ENCODE results near the gene MAL. TPM values are rescaled to one million over a fixed set of nuclear protein-coding genes. Genes with fewer than 3 reads are reported as not detected.

Gene MAL
- total RNA-seq, 1 donor from 2014 or later: 187 TPM

DNA sequence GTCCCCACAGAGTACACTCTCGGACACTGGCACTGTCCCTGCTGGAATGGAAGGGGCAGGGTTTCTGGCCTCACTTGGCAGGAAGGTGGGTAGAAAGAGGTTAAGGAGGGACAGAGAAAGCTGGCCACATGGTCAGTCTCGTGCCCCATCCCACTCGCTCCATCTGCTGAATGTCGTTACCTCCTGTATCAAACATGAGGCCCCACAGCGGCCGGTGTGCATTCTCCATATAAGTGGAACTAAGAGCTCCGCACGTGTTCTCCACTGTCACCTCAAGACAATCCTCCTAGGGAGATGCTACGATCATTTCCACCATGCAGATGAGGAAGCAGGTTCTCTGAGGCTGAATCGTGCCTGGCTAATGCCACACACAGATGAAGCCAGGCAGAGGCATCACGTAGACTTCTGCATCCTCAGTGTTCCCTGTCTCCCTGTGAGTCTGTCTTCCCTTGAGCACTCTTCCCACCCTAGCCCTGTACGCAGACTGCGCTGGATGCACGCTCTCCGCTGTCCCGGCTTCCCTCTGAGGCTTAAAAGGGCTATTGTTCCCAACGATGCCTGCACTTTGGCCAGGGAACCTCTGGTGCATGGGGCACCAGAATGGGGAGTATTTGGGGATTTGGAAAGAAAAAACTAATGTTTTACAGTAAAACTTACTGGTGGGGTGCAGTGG, 35.1 kb downstream of the MAL start:
- intact Hi-C loops (cut with micrococcal nuclease): no loop called here

DNA sequence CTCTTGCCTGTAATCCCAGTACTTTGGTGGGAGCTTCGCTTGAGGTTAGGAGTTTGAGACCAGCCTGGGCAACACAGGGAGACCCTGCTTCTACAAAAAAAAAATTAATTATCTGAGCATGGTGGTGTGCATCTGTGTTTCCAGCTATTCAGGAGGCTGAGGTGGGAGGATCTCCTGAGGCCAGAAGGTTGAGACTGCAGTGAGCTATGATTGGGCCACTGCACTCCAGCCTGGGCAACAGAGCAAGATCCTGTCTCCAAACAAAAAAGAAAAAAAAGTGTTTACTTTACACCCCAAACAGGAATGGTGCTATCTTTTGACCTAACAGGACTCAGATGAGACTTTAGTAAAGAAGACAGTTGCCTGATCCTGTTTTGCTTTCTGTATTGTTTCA, 35.6 kb downstream of the MAL start:
- intact Hi-C loops (cut with micrococcal nuclease): no loop called here

DNA sequence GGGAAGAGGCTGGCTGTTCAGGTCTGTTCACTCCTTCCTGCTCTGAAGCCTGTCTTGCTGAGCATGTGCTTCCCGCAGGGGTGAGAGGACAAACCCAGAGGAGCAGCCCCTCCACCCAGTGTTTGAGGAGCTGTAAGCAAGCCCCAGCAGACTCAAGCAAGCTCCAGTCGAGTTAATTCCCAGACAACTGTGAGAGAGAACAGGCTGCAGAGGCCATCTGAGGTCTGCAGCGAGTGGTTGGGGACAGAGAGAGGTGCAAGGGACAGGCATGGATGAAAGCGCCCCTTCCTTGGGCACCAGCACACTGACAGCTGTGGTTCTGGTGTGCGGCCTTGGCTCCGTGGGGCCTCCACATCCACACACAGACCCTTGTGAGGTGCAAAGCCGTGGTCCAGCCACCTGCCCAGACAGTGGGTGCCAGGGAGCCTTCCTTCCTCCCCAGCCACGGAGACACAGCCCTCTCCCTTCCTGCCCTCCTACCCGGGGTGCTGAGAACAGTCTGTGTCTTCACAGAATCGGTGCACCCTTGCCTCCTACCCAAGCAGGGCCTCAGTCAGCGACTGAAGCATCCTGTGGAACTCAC, 36.2 kb downstream of the MAL start:
- intact Hi-C loops (cut with micrococcal nuclease): no loop called here

DNA sequence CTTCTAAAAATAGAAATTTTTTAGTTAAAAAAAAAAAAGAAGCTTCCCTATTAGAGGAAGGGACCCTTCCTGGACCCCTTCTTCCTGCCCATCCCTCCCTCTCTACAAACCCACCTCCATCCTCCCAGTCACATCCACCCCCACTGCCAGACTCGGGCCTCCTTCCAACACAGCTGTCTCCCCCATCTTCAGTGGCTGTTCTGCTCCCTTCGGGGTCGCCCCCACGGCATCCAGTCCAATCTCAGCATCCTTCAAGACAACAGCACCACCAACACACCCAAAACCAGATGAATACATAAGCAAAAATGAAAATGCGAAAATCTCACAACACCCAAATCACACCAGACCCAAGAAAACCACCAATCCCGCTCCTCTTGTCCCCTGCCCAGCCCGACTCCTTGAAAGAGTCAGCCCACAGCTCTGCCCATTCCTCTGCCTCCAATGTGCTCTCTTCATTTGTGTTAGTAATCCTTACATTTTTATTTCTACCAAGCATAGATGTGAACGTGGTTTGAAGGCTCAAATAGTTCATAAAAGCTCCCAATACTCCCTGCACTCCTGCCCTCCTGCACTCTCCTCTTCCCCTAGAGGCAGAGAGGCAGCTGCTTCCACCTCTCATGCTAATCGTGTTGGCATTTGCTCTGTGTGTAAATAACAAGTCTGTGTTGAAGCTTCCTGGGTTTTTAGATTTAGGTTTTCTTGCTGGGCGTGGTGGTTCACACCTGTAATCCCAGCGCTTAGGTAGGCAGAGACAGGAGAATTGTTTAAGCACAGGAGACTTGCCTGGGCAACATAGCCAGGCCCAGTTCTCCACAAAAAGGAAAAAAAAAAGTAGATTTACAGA, 37.0 kb downstream of the MAL start:
- intact Hi-C loops (cut with micrococcal nuclease): no loop called here

DNA sequence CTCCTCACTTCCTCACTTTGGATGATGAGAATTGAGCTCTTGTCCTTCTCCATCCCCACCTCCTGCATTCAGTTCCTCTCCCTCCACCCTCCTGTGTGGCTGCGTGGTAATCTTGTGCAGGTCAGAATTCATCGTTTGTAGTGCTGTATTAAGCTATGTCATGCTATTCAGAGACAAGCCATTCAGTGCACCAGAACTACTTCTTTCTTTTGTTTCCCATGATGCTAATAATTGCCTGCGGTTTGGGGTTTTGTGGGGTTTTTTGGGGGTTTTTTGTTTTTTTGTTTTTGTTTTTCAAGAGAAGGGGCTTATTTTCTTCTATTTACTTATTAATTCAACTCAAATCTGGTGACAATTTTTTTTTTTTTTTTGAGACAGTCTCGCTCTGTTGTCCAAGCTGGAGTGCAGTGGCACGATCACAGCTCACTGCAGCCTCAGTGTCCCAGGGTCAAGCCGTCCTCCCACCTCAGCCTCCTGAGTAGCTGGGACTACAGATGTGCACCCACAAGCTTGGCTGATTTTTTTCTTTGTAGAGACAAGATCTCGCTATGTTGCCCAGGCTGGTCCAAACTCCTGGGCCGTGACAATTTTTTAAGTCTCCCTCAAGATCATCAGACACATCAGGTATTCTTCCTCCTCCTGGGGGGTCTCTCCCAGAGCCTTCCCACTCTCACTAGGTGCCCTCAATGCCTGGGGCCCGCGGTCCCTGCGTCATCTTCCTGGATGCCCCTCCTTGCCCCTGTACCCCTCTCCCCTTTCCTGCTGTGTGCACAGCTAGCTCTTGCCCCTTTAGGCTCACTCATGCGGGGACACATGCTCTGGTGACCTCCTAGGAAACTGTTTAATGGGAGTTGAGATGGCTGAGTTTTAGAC, 37.8 kb downstream of the MAL start:
- intact Hi-C loops (cut with micrococcal nuclease): no loop called here

DNA sequence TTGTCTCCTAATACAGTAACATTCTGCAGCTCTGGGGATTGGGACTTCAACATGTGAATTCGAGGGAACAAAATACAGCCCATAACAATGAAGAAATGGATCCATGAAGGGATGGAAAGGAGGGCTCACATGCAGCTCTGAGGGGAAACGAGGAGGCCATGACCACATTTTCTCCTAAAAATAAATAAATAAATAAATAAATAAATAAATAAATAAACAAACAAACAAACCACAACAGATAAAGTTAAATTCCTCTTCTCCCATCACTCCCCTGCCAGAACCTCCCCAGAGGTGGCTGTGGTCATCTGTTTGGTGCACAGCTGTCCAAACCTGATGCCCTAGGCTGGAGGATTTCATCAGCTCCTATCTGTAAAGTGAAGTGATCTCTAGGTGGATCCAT, 42.7 kb downstream of the MAL start:
- intact Hi-C loops (cut with micrococcal nuclease): no loop called here

DNA sequence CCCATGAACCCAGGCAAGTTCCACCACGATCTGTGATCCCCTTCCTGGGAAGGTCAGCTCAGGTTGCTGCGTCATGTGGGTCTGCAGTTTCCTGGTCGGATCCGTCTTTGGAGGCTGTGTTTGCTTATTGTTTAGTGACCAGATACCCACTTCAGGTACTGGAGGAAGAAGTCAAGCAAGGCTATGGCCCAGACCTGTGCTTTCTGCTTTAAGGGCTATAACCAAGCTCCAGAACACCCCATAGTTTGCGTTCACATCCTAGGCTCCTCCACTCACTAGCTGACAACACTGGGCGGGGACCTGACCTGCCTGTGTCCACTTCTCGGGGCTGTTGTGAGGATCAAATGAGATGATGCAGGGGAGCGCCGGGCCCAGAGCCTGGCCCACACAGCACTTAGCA, 44.0 kb downstream of the MAL start:
- intact Hi-C loops (cut with micrococcal nuclease): no loop called here

DNA sequence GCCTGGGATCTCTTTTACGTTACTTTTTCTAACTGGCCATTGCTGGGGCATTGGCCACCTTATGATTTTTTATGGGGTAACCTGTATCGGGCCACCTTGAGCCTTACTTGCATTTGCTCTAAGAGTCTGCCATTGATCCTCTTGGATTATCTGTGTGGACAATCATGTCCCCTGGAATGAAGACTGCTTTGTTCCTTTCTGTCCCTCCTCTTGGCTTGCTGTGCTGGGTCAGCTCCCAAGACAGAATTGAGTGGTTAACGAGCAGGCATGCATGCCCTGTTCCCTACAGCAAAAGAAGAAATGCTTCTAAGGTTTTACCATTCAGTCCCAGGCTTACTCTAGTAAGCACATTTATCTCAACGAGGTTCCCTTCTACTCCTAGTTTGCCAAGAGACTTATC, 46.3 kb downstream of the MAL start:
- intact Hi-C loops (cut with micrococcal nuclease): loop anchor here (10.0 kb wide), 1 partner anchor 1463 kb away; the partner anchor contains the start of gene ARID5A

DNA sequence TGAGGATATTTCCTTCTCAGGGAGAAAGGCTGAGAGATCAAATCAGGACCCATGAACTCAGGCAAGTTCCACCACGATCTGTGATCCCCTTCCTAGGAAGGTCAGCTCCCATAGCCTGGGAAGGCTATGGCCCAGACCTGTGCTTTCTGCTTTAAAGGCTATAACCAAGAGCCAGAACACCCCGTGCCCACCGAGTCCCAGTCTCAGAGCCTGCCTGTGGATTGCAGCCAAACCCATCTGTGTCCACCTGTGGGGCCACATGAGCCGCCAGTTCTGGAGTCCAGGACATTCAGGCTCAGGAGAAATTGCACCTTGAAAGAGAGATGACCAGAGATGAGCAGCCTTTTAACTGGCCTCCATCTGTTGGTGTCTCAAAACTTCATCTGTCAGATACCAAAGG, 46.9 kb downstream of the MAL start:
- intact Hi-C loops (cut with micrococcal nuclease): loop anchor here (10.0 kb wide), 1 partner anchor 1462 kb away; the partner anchor contains the start of gene ARID5A

DNA sequence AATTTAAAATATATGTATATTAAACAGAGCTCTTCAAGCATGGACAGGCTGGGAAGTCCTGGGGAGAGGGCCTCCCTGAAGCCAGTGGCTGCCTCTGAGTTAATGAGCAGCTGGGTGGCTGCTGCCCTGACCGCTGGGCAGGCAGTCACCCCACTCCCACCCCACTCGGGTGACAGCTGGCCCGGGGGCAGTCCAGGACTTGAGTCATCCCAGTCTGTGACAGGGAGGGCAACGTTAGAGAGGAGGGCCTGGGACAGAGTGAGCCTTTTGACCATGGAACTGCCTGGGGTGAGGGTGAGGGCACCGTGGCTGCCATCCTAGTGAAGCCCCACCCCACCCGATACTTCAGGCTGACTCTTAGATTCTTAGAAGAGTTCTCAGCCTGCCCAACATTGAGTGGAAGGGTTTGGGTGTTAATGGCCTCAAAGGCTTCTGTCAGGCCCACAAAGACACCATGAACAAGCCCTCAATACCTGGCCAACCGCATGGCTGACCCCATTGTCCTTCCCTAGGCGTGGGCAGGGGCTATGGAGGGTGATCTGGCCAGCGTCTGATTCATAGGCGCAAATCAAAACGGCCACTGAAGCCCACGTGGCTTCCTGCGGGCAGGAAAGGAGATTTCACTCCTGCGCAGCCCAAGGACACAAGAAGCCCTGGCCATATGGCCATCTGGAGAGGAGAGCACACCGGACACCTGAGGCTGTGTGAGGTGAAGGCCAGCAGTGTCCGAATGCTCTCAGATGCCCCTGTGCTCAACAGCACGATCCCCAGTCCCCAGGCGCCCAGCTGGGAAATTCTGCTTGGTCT, 48.6 kb downstream of the MAL start:
- intact Hi-C loops (cut with micrococcal nuclease): loop anchor here (1.0 to 10.0 kb wide), 2 partner anchors 51 to 1461 kb away; partner anchors contain the start of gene ARID5A

DNA sequence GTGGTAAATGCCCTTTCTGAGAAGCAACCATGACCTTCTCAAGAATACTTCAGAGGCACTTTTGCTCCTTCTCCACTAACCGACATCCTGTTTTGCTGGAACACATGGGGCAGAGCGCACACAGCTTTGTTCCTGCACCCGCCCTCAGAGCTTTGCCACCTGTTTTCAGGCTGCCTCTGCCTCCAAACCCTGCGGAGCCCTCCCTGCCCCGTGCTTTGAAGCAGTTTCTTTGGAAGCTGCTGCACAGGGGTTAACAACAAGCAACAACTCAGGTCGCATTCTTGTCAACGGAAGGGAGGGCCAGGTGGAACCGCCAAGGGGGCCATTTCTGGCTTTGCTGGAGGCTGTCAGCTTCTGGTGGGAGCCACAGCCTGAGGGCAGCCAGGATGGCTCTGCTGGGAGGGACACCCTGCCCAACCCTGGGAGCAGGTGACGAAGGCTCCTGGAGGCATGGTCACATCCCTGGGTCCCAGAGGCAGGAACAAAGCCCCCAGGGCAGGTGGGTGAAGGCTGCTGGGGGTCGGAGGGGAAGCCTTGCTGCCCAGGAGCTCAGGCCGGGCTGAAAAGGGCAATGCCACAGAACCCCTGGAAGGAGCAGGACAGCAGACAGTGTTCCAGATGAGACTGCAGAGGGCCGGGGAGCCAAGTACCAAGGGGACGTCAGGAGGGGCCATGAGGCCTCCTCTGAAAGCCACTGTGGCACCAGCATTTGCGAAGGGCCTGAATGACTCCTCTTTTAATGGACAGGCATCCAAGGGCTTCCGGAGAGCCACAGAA, 49.3 kb downstream of the MAL start:
- intact Hi-C loops (cut with micrococcal nuclease): loop anchor here (1.0 to 10.0 kb wide), 3 partner anchors 52 to 1460 kb away; partner anchors contain the start of genes ARID5A and FAHD2A

DNA sequence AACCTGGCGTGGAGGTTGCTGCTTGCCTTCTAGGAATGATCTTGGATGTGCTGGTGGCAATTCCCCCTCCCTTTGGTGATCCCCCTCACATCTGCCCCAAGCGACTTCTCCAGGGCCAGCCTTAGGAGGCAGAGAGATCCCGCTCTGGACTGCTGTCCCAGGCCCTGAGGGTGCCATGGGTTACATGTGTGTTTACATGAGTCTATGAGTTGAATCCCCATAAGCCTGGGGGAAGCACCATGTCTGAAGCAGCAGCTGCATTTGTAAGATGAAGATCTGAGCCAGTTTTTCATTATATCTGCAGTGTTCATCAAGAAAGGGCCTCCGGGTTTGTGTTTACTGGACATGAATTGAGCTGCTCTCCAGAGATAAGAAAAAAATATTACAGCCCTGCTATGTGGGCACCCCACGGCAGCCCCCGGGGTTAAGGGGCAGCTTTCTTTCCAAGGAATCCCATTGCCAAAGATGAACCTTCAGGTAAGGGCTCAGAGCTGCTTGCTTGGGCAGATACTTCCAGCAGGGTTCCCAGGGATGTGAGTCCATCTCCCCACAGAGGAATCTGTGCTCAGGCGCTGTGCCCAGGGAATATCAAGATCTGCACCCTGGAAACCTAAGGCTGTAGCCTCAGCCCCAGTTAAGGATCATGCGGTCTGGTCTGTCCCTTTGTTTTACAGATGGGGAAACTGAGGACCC, 50.1 kb downstream of the MAL start:
- intact Hi-C loops (cut with micrococcal nuclease): loop anchor here (1.0 to 10.0 kb wide), 6 partner anchors 21 to 1459 kb away; partner anchors contain the start of genes ARID5A, FAHD2A and ZNF2

DNA sequence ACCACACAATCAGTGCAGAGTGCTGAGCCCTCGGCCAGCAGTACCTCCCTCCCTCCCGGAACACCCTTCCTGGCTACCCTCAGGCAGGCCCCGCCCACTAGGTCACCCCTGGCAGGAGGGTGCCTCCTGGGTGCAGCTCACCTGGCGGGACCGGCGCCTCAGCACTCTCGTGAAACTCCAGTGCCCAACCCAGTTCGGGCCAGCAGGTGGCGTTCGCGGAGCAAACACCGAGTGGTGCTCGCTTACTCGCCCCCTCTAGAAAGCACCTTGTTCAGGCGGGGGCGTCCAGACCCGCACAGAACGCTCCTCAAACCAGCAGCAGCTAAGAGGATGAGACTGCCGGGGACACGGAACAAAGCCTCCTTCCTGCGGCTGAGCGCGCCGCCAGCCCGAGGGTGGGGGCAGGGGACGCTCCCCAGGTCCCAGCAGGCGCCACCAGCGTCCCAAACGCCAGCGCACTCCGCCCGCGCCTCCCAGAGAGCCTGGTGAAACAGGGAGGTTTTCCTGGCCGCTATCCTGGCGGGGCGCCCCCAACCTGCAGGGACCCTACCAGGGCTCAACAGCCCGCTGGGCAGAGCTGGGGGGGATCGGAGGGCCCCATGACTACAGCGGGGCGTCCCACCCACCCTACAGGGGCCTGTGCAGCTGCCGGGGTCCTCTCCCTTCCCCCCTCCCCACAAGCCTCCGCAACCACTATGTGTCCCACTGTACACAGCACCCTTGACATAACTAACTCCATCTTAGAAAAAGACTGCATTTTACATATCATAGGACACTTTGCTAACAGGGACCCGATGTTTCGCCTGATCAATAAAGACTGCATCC, 51.4 kb downstream of the MAL start:
- intact Hi-C loops (cut with micrococcal nuclease): loop anchor here (1.0 to 10.0 kb wide), 6 partner anchors 22 to 1458 kb away; partner anchors contain the start of genes ARID5A, FAHD2A and ZNF2

DNA sequence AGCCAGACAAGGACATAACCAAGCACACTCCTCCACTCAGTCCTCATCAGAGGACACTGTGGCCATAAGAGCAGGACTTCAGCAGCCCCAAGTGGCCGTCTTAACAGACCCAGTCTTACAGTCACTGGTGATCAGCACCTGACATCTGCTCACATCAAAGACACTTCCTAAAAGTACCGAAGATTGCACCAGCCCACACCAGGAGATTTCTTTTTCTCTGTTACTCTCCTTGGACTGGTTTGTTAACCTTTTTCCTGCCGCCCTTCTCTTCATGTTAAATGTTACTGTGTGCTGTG, 52.0 kb downstream of the MAL start:
- intact Hi-C loops (cut with micrococcal nuclease): loop anchor here (2.0 to 10.0 kb wide), 4 partner anchors 23 to 1457 kb away; partner anchors contain the start of genes ARID5A, FAHD2A and ZNF2

DNA sequence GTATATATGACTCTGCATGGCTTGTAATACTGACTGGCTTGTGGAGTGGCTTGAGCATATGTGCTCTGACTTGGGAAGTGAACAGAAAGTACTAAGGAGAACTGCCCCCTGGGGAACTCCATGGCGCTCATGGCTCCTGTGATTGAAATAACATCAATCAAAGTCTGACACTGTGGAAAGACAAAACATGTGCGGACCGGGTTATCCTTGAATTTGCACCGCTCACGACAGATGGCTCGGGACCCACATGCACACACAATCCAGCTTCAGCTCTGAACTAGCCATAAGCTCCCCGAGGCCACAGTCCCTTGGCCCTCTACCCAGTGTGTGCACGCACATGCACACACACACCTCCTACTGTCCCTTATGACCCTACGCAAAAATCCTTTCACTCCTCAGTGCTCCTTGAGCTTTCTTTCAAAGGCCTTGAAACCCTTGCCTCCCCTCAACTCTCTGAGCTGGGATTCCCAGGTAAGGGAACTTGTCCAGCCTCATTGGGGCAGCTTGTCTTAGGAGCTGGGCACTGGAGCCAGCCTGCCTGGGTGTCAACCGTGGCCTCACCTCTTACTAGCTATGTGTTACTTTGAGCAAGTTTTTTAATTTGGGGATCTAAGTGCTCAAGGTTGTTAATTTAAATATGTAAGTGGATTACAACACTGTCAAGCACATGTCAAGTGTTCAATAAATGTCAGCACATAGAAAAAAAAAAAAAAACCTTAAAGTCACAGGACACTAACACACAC, 52.5 kb downstream of the MAL start:
- intact Hi-C loops (cut with micrococcal nuclease): loop anchor here (2.0 to 10.0 kb wide), 4 partner anchors 23 to 1457 kb away; partner anchors contain the start of genes ARID5A, FAHD2A and ZNF2

DNA sequence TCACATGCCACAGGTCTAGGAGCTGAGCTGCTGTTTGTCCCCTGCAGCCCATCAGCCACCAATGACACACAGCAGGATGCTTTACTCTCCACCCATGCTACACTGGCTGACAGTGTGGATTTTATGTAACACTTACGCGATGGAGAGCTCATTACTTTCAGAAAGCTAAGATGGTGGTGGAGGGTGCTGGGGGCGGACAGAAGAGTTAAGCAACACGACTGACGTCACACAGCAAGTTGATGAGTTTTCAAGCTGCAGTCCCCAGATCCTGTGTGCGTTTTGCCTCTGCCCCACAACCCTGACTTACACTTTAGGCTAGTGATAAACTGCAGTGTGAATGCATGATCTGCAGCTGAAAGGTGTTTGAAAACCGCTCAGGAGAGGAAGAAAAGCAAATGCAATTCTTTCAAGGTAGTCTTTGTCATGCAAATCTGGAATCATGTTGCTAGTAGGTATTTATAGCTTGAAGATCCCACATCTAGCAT, 53.7 kb downstream of the MAL start:
- intact Hi-C loops (cut with micrococcal nuclease): loop anchor here (5.0 to 10.0 kb wide), 2 partner anchors 323 to 1456 kb away; partner anchors contain the start of genes ARID5A and FAHD2A

DNA sequence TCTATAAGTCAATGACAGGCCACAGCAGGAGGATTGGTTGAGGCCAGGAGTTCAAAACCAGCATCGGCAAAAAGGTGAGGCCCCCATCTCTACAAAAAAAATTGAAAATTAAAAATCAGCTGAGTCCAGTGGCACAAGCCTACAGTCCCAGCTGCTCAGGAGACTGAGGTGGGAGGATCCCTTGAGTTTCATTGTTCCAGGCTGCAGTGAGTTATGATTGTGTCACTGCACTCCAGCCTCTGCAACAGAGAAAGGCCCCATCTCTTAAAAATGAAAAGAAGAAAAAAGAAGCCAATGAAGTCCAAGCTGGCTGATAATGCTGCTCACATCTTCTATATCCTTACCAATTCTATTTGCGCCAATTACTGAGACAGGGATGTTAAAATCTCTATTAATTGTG, 57.0 kb downstream of the MAL start:
- intact Hi-C loops (cut with micrococcal nuclease): no loop called here

Measured in T-helper 2 cell treated with Interferon-gamma antibody and Interleukin-4, amounts not matched to agents 100 ng/mL and 5 ng/mL, for 36 hours (primary cell).